ENCODE measurements around the gene AMH.

GRCh38 chr19:2282862-2283237 lies 33.7 kb downstream of the AMH start:
- TF ChIP-seq EZH2 (IDR thresholded peaks at IDR 0.05; ENCODE audit: borderline replicate concordance, low read length) (no peak), CTCF (conservative IDR thresholded peaks at IDR 0.05 in 1 of 2, IDR thresholded peaks at IDR 0.05 in 1 of 2; ENCODE audit: extremely low read depth in 1 of 2, insufficient read depth in 1 of 2, low read depth in 1 of 2, low read length in 2 of 2) (no peak)

All from mammary epithelial cell (primary cell).